ENCODE data around the gene ITPR1.

Gene ITPR1

DNA sequence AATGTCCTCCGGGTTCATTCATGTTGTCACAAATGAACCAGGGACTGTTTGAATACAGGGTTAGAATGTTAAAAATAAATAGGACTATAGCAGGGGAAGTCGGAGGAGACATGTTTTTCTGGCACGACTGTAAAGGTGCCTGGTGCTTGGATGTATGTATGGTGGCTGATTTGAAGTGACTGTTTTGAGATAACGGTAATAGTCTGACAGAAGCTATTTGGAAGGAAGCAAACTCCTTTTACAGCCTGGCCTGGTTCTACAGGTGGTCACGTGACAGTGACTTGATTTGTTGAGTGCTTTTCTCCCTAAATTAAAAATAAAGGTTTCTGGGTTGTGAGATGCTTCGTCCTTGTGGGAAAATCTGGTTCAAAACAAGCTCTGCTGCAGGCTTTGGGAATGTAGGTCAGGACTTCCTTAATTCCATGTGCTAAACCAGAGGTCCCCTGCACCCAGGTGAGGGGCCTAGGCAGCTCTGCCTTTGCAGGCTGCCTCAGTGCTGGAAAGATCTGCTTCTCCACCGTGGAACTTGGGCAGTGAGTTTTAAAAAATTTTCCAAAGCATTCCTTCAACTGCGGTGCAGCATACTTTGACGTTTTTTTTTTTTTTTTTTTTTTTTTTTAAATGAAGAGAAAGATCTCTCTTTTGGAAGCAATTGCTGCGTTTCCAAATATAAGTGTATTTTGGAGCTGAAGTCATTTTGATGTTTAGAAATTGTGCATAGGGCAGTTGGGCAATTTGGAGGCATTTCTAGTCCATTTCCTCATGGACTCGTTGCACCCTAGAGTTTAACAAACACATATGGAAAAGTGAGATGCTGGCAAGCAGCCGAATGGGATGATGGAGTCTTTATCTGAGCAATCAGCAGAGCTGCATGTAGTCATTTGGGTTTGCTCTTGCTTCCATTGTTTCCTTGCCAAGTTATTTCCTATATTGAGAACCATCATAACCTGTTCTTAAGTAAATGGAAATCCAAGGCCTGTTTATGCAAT lies 30.9 kb downstream of the ITPR1 start:
- CTCF ChIA-PET, result no interaction called here
- POLR2A ChIA-PET, result interaction anchor here (1.2 kb wide), 1 partner anchor 31 kb away, joined by 3 read pairs; the partner anchor contains the start of gene ITPR1
- no peak for TF ChIP-seq SP1 (IDR thresholded peaks at IDR 0.05)
- TF ChIP-seq ZNF384 (IDR thresholded peaks at IDR 0.05), result no peak
- no peak for TF ChIP-seq FOXK2 (IDR thresholded peaks at IDR 0.05)
- no peak for DNase-seq (ENCODE audit: extremely low spot score)

DNA sequence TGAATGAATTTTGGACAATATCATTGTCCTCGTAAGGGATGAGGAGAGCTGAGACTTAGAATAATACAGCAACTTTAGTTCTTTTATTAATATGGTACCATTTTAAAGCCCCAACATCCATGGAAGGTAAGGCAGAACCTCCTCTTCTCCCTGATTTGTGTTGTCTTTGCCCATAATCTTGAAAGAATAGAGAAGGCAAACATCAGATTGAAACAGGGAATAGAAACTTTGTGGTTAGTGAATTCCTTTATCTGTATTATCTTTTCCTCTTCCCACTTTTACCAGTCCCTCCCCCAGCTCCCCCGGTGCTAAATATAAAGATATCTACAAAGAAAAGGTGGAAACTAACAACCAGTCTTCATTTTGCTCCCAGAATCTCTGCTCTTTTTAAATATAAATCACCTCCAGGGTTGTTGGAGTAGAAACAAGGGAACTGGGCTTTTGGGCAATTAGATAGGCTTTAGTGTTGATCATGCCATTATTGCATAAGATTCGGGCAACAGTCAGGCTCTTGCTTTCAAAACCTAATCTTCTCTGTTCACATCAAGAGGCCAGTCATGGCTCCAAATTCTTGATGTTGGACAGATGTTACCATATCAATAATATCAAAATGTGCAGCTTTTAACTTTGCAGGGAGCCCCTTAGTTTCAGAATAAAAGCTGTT lies 32.5 kb downstream of the ITPR1 start:
- no peak for DNase-seq (ENCODE audit: extremely low spot score)
- TF ChIP-seq FOXM1 (IDR thresholded peaks at IDR 0.05; ENCODE audit: borderline replicate concordance) (no peak), ELF4 (IDR thresholded peaks at IDR 0.05) (no peak), HDGF (IDR thresholded peaks at IDR 0.05; ENCODE audit: borderline replicate concordance) (no peak), LEF1 (IDR thresholded peaks at IDR 0.05; ENCODE audit: borderline replicate concordance) (no peak), CTBP1 (IDR thresholded peaks at IDR 0.05; ENCODE audit: borderline replicate concordance) (no peak), PKNOX1 (IDR thresholded peaks at IDR 0.05) (no peak), NFRKB (IDR thresholded peaks at IDR 0.05) (no peak), FOXA1 (IDR thresholded peaks at IDR 0.05) (no peak), FOXK2 (IDR thresholded peaks at IDR 0.05) (no peak), TARDBP (IDR thresholded peaks at IDR 0.05) (no peak), SUZ12 (IDR thresholded peaks at IDR 0.05) (no peak), ARNT (IDR thresholded peaks at IDR 0.05) (no peak), BHLHE40 (IDR thresholded peaks at IDR 0.05; ENCODE audit: borderline replicate concordance) (no peak), ZNF384 (IDR thresholded peaks at IDR 0.05) (no peak), SP1 (IDR thresholded peaks at IDR 0.05) (no peak), L3MBTL2 (conservative IDR thresholded peaks at IDR 0.05) (no peak)
- POLR2A ChIA-PET, result no interaction called here
- CTCF ChIA-PET, result interaction anchor here (0.7 kb wide), 1 partner anchor 133 kb away, joined by 3 read pairs; no protein-coding TSS in a partner anchor

GRCh38 chr3:4528320-4528719 lies 35.2 kb downstream of the ITPR1 start:
- CTCF ChIA-PET, result no interaction called here
- TF ChIP-seq ZNF384 (IDR thresholded peaks at IDR 0.05) (no peak), SP1 (IDR thresholded peaks at IDR 0.05) (no peak)
- POLR2A ChIA-PET, result no interaction called here
- DNase-seq (ENCODE audit: extremely low spot score), result no peak

DNA sequence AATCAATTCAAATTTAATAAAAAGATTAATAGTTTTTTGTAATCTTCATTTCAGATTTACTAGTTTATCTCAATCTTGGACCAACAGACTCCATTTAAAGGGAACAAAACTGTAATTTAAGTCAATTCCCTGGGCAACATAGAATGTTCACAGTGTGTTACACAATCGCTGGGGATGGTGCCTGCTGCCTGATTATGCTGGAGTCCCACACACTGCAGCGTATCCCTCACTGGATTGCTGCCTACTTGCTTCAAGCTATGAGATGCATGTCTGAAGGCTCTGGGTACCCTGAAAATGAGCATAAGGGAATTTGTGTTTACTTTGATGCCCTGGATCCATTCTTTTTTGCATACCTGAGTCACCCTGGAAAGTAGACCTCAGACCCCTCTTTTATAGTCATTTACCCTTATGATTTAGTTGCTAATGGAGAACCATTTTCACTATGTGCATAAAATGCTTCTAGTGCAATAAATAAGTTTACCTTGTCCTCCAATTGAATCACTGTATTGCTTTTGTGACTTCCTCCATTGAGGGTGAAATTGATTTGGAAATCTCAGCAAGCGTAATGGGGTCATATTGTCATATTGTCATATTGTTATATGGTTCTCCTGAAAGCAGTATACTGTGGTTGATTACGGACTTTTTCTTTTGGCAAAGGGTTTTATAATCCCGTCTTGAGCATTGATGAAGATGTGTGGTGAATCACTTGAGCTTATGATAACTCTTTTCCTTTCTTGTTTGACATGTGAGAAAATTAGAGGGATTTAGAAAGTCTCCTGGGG lies 35.9 kb downstream of the ITPR1 start:
- no peak for TF ChIP-seq FOXM1 (IDR thresholded peaks at IDR 0.05; ENCODE audit: borderline replicate concordance)
- no peak for TF ChIP-seq LEF1 (IDR thresholded peaks at IDR 0.05; ENCODE audit: borderline replicate concordance)
- TF ChIP-seq SP1 (IDR thresholded peaks at IDR 0.05), result no peak
- TF ChIP-seq BHLHE40 (IDR thresholded peaks at IDR 0.05; ENCODE audit: borderline replicate concordance), result no peak
- no peak for TF ChIP-seq HDGF (IDR thresholded peaks at IDR 0.05; ENCODE audit: borderline replicate concordance)
- no peak for DNase-seq (ENCODE audit: extremely low spot score)
- CTCF ChIA-PET, result no interaction called here
- POLR2A ChIA-PET, result no interaction called here

- no peak for DNase-seq (ENCODE audit: extremely low spot score)
- ChIA-PET CTCF (no interaction called here), POLR2A (no interaction called here)
- TF ChIP-seq SUZ12 (IDR thresholded peaks at IDR 0.05), result no peak
- no peak for TF ChIP-seq ARNT (IDR thresholded peaks at IDR 0.05)
- no peak for TF ChIP-seq CTBP1 (IDR thresholded peaks at IDR 0.05; ENCODE audit: borderline replicate concordance)
- TF ChIP-seq NFRKB (IDR thresholded peaks at IDR 0.05), result no peak
- TF ChIP-seq FOXM1 (IDR thresholded peaks at IDR 0.05; ENCODE audit: borderline replicate concordance), result no peak
- TF ChIP-seq HDGF (IDR thresholded peaks at IDR 0.05; ENCODE audit: borderline replicate concordance), result no peak
- TF ChIP-seq PKNOX1 (IDR thresholded peaks at IDR 0.05), result no peak
- TF ChIP-seq ZNF384 (IDR thresholded peaks at IDR 0.05), result no peak
- TF ChIP-seq LEF1 (IDR thresholded peaks at IDR 0.05; ENCODE audit: borderline replicate concordance), result no peak
- no peak for TF ChIP-seq BHLHE40 (IDR thresholded peaks at IDR 0.05; ENCODE audit: borderline replicate concordance)
- TF ChIP-seq SP1 (IDR thresholded peaks at IDR 0.05), result no peak
- no peak for TF ChIP-seq TARDBP (IDR thresholded peaks at IDR 0.05)
- TF ChIP-seq ELF4 (IDR thresholded peaks at IDR 0.05), result no peak
- no peak for TF ChIP-seq L3MBTL2 (conservative IDR thresholded peaks at IDR 0.05)
- no peak for TF ChIP-seq FOXA1 (IDR thresholded peaks at IDR 0.05)
- TF ChIP-seq FOXK2 (IDR thresholded peaks at IDR 0.05), result no peak
These were observed 36.9 kb downstream of the ITPR1 start for GRCh38 chr3:4529876-4530588.

DNA sequence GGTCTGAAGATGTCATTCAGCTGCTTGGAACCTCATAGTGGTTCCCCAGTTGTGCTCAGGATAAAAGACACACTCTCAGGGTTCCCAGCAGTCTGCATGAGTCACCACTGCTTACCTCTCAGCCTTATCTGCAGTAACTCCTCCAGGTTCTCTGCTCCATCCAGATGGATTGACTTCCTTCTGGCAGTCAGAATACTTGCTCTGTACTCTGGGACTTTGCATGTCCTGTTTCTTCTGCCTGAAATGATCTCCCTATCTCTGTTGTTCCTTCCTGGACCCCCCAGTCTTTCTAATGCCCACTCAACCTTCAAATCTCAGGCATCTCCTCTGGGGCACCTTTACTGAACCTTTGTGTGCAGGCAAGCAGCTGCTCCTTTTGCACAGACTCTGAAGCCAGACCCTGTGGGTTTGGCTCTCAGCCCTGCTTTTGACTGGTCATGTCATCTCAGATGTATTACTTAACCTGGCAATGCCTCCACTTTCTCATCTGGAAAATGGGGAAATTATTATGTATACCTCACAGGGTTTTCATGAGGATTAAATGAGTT lies 38.4 kb downstream of the ITPR1 start:
- no peak for DNase-seq (ENCODE audit: extremely low spot score)
- ChIA-PET POLR2A (no interaction called here), CTCF (no interaction called here)
- TF ChIP-seq FOXM1 (IDR thresholded peaks at IDR 0.05; ENCODE audit: borderline replicate concordance), result no peak
- TF ChIP-seq ZNF384 (IDR thresholded peaks at IDR 0.05), result no peak
- no peak for TF ChIP-seq LEF1 (IDR thresholded peaks at IDR 0.05; ENCODE audit: borderline replicate concordance)
- TF ChIP-seq BHLHE40 (IDR thresholded peaks at IDR 0.05; ENCODE audit: borderline replicate concordance), result no peak
- no peak for TF ChIP-seq SUZ12 (IDR thresholded peaks at IDR 0.05)
- TF ChIP-seq L3MBTL2 (conservative IDR thresholded peaks at IDR 0.05), result no peak
- TF ChIP-seq SP1 (IDR thresholded peaks at IDR 0.05), result no peak
- TF ChIP-seq CTBP1 (IDR thresholded peaks at IDR 0.05; ENCODE audit: borderline replicate concordance), result no peak
- no peak for TF ChIP-seq ARNT (IDR thresholded peaks at IDR 0.05)
- no peak for TF ChIP-seq ELF4 (IDR thresholded peaks at IDR 0.05)
- TF ChIP-seq PKNOX1 (IDR thresholded peaks at IDR 0.05), result no peak
- TF ChIP-seq HDGF (IDR thresholded peaks at IDR 0.05; ENCODE audit: borderline replicate concordance), result no peak
- TF ChIP-seq FOXA1 (IDR thresholded peaks at IDR 0.05), result no peak
- TF ChIP-seq TARDBP (IDR thresholded peaks at IDR 0.05), result no peak
- no peak for TF ChIP-seq FOXK2 (IDR thresholded peaks at IDR 0.05)
- TF ChIP-seq NFRKB (IDR thresholded peaks at IDR 0.05), result no peak

Measured in HEK293T (cell line).